Immature natural killer cell (primary cell): ENCODE results near the gene PRSS21. TPM values are rescaled to one million over a fixed set of nuclear protein-coding genes. Genes with fewer than 3 reads are reported as not detected.

Experiments used
- DNase-seq, 3 donors: peaks; one replicate each; pipeline ENCODE4 v3.0.0; 2022; ENCODE audit warnings: mixed read lengths in 1 of 3
- H3K27ac Mint-ChIP-seq, 6 donors: one replicate each; pipeline ENCODE4 v1.8.0; 2020; ENCODE audit warnings: mixed read lengths in 6 of 6, mild to moderate bottlenecking in 5 of 6, inconsistent platforms in 4 of 6, moderate library complexity in 3 of 6
- H3K27me3 Mint-ChIP-seq, 3 donors: one replicate each; pipeline ENCODE4 v1.8.0; 2020 to 2021; ENCODE audit warnings: low read depth in 3 of 3, mild to moderate bottlenecking in 3 of 3, mixed read lengths in 3 of 3, moderate library complexity in 3 of 3, inconsistent platforms in 1 of 3
- H3K36me3 Mint-ChIP-seq, 3 donors: one replicate each; pipeline ENCODE4 v1.8.0; 2020; ENCODE audit warnings: mixed read lengths in 3 of 3, inconsistent platforms in 2 of 3, mild to moderate bottlenecking in 2 of 3
- H3K4me1 Mint-ChIP-seq, 2 donors: one replicate each; pipeline ENCODE4 v1.8.0; 2020; ENCODE audit warnings: inconsistent platforms in 2 of 2, mild to moderate bottlenecking in 2 of 2, mixed read lengths in 2 of 2, moderate library complexity in 1 of 2
- H3K4me3 Mint-ChIP-seq, 5 donors: one replicate each; pipeline ENCODE4 v1.8.0; 2020; ENCODE audit warnings: mild to moderate bottlenecking in 5 of 5, mixed read lengths in 5 of 5, inconsistent platforms in 3 of 5, moderate library complexity in 3 of 5
- H3K9me3 Mint-ChIP-seq, 6 donors: one replicate each; pipeline ENCODE4 v1.8.0; 2020; ENCODE audit warnings: mild to moderate bottlenecking in 6 of 6, mixed read lengths in 6 of 6, inconsistent platforms in 4 of 6, moderate library complexity in 3 of 6
- polyA plus RNA-seq, 3 donors: library from polyadenylated mRNA; unstranded; fragments of 300-500 nt; fragmentation: Illumina TruSeq; gene quantifications; one replicate each; pipeline ENCODE4 v1.2.3, GENCODE V29; 2021

The PRSS21 gene
- polyA plus RNA-seq, 3 donors from 2014 or later = 3.1 to 11.0 (median 6.8) TPM

- DNase-seq = peak; percentile 63 to 70 (median 64)
- peaks cover 0 to 3% (median 0%) of the 10 kb centered on the region in 3 donors for H3K36me3 Mint-ChIP-seq
- H3K27me3 Mint-ChIP-seq = peaks cover 4 to 13% (median 11%) of the 10 kb centered on the region in 3 donors
- peaks cover 93 to 94% of the 10 kb centered on the region in 2 donors for H3K4me1 Mint-ChIP-seq
- peak overlapping the region; percentile 92 to 100 (median 98) for H3K27ac Mint-ChIP-seq
- peak overlapping the region; percentile 80 to 96 (median 89) for H3K4me3 Mint-ChIP-seq
- H3K9me3 Mint-ChIP-seq = peaks cover 0 to 3% (median 0%) of the 10 kb centered on the region in 6 donors
Observed at GRCh38 chr16:2841606-2842339, 24.7 kb downstream of the PRSS21 start.

DNA sequence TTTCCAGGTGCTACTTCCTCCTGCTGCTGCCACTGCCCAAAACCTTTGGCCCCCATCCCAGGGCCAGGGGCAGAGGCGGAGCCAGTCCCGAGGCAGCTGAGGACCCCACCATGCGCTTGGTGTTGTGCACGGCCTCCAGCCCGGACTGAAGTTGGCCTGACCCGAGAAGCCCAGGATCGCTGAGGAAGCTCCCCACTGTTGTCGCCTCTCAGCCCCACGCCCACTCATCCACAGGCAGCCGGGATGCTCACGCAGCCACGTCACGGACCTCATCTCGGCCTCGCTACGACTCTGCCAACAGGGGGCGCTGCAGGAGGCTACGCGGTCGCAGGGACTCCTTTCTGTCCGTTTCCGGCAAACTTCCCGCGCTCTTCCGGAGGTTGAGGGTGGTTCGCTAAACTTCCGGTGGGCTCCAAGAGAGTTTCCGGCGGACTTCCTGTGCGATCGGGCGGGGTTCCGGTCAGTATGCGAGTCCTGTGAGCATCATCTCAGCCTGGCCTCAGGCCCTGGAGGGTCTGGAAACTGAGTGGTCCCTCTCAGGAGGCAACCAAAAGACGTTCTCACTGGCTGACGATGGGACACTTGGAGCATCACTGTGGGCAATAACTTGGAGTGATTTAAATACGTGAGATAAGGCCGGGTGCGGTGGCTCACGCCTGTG lies 25.4 kb downstream of the PRSS21 start:
- H3K4me3 Mint-ChIP-seq = peak overlapping the region; percentile 80 to 96 (median 89)
- H3K27ac Mint-ChIP-seq = peak overlapping the region; percentile 92 to 100 (median 98)
- H3K4me1 Mint-ChIP-seq = peaks cover 92 to 94% of the 10 kb centered on the region in 2 donors
- peaks cover 0 to 2% (median 0%) of the 10 kb centered on the region in 3 donors for H3K36me3 Mint-ChIP-seq
- DNase-seq = peak; percentile 84 to 87 (median 84)
- H3K27me3 Mint-ChIP-seq = peaks cover 4 to 13% (median 11%) of the 10 kb centered on the region in 3 donors
- peaks cover 0 to 3% (median 0%) of the 10 kb centered on the region in 6 donors for H3K9me3 Mint-ChIP-seq

GRCh38 chr16:2843526-2843925 lies 26.5 kb downstream of the PRSS21 start:
- peaks cover 0 to 3% (median 0%) of the 10 kb centered on the region in 6 donors for H3K9me3 Mint-ChIP-seq
- peaks cover 82 to 84% of the 10 kb centered on the region in 2 donors for H3K4me1 Mint-ChIP-seq
- no peak for DNase-seq
- H3K36me3 Mint-ChIP-seq = no peaks in the 10 kb centered on the region
- H3K27me3 Mint-ChIP-seq = peaks cover 4 to 11% (median 10%) of the 10 kb centered on the region in 3 donors
- peak overlapping the region; percentile 88 to 100 (median 98) for H3K27ac Mint-ChIP-seq
- H3K4me3 Mint-ChIP-seq = peak overlapping the region in 4 of 5 donors; percentile 14 to 36 (median 20)

DNA sequence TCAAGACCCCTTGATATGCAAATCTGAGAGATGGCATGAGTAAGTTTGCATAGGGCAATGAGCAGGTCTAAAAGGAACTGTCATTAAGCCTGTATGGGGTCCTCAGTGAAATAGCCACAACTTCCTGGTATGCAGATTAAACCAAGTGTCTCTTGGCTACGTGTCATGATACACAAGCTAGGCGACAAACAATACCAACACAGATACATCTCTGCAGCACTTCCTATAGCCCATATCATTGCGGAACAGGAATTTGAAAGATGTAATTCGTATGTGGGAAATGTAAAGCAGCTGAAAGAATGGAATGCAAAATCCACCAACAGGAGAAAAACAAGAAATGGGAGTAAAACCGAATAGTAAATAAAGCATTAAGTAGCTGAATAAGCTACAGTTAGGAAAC lies 28.1 kb downstream of the PRSS21 start:
- Mint-ChIP-seq H3K27ac (peak overlapping the region; percentile 82 to 99 (median 93)), H3K9me3 (peaks cover 0 to 3% (median 0%) of the 10 kb centered on the region in 6 donors), H3K27me3 (peaks cover 4 to 15% (median 10%) of the 10 kb centered on the region in 3 donors), H3K4me1 (peaks cover 67 to 68% of the 10 kb centered on the region in 2 donors), H3K36me3 (no peaks in the 10 kb centered on the region), H3K4me3 (peak overlapping the region in 4 of 5 donors; percentile 4 to 59 (median 36))
- peak in 1 of 3 donors; percentile 26 for DNase-seq

DNA sequence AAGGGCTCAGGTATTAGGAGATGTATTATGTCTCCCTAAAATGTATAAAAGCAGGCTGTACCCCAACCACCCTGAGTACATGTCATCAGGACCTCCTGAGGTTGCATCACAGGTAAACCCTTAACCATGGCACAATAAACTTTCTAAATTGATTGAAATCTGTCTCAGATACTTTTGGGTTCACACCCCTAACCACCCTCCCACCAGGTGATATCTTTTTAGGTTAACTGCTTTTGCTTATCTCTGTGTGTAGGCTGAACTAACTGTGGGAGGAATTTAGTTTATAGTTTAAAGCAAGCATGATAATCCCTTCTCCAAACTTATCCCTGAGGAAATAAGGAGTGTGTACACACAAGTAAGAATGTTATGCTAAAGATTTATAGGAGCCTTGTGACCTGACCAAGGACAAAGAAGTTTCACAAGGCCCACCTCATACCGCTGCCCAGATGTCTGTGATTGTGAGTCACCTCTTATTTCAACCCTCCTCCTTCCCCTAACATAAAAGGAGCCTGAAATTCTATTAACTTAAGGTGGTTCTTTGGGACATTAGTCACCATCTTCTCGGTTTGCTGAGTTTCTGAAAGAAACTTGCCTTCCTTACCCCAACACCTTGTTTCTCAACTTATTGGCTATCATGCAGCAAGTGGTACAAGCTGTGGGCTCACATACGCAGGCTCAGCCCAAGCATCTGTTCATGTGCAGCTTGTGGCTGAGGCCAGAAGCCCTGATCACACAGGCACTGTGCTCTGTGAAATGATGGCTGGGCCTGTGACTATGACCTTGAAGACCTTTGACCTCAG lies 29.7 kb downstream of the PRSS21 start:
- peak in 2 of 3 donors; percentile 23 to 34 for DNase-seq
- peak overlapping the region; percentile 71 to 99 (median 88) for H3K27ac Mint-ChIP-seq

DNA sequence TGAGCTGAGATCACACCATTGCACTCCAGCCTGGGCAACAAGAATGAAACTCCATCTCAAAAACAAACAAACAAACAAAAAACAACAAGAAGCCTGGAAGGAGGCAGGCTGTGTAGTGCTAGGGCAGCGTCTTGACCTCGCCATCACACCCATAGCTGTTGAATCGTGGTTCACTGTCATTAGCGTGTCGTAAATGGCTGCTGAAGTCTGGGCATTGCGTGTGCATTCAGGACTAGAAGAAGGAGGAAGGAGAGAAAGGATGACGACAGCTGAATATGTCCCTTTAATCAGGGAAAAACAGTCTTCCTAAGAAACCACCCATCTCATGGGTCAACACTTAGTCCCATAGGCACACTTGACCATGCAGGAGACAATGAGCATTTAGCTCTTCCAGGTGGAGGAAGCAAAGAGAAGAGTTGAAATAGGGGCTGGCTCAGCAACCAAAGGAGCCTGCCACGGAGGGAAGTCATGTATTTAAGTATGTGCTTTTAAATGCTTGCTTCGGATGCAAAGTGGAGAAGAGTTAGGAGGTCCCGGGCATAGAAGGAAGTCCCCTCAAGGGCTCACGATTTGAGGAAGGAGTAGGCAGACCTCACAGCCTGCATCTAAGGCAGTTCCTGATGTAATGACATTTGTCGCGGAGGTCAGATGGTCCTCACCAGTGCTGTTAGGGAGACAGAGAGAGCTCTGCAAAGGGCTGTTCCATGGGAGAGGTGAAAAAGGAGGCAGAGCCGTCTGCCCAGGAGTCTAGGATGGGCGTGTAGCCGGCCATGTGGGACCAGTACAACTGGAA lies 32.1 kb downstream of the PRSS21 start:
- peaks cover 0 to 5% (median 4%) of the 10 kb centered on the region in 3 donors for H3K27me3 Mint-ChIP-seq
- peaks cover 0 to 2% (median 0%) of the 10 kb centered on the region in 6 donors for H3K9me3 Mint-ChIP-seq
- H3K36me3 Mint-ChIP-seq = peaks cover 0 to 3% (median 0%) of the 10 kb centered on the region in 3 donors
- H3K4me3 Mint-ChIP-seq = no peak overlapping the region
- no peak for DNase-seq
- H3K27ac Mint-ChIP-seq = peak overlapping the region in 1 of 6 donors; percentile 46
- peaks cover 31 to 34% of the 10 kb centered on the region in 2 donors for H3K4me1 Mint-ChIP-seq

More for the DNA sequence above, 29.7 kb downstream of the PRSS21 start:
- Mint-ChIP-seq H3K27me3 (peaks cover 4 to 15% (median 10%) of the 10 kb centered on the region in 3 donors), H3K4me1 (peaks cover 54 to 57% of the 10 kb centered on the region in 2 donors), H3K9me3 (peaks cover 0 to 3% (median 0%) of the 10 kb centered on the region in 6 donors), H3K36me3 (no peaks in the 10 kb centered on the region), H3K4me3 (peak overlapping the region in 4 of 5 donors; percentile 7 to 51 (median 17))

- no peak overlapping the region for H3K4me3 Mint-ChIP-seq
- peaks cover 0 to 4% (median 4%) of the 10 kb centered on the region in 3 donors for H3K27me3 Mint-ChIP-seq
- peaks cover 0 to 7% (median 4%) of the 10 kb centered on the region in 6 donors for H3K9me3 Mint-ChIP-seq
- peaks cover 9 to 10% of the 10 kb centered on the region in 2 donors for H3K4me1 Mint-ChIP-seq
- peaks cover 0 to 10% (median 0%) of the 10 kb centered on the region in 3 donors for H3K36me3 Mint-ChIP-seq
- no peak for DNase-seq
- H3K27ac Mint-ChIP-seq = no peak overlapping the region
Observed at GRCh38 chr16:2852003-2852730, 35.1 kb downstream of the PRSS21 start.

DNA sequence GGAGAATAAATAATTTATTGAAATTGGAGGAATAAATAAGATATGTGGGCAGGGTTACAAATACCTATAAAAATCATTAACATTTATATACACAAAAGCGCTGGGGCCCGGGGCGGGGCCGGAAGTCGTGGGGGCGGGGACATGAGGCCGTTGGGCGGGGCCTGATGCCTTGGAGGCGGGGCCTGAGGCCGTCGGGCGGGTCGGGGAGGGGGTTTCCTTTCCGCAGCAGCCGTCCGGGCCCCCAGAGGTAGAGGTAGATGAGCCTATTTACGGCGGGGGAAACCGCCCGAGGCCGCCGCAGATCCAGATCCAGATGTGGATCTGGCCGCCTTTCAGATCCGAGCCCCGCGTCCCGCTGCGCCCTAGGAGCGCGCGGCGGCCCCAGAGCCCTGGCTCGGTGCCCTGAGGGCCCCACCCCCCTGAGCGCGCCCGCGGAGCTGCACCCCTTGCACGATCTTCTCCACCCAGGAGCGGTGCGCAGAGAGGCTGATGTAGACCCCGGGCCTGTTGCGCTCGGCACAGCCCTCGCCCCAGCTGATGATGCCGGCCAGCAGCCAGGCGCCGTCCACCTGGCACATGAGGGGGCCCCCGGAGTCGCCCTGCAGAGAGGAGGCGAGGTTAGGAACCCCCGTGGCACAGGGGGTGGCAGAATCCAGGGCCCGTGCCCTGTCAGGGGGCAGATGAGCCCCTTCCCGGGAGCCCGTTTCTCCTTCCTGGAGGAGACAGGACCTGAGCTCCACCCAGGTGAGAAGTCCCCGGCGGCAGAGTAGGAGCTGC lies 35.9 kb downstream of the PRSS21 start:
- peaks cover 0 to 4% (median 4%) of the 10 kb centered on the region in 3 donors for H3K27me3 Mint-ChIP-seq
- H3K4me1 Mint-ChIP-seq = peaks cover 10 to 13% of the 10 kb centered on the region in 2 donors
- no peak overlapping the region for H3K27ac Mint-ChIP-seq
- H3K4me3 Mint-ChIP-seq = no peak overlapping the region
- H3K9me3 Mint-ChIP-seq = peaks cover 0 to 7% (median 4%) of the 10 kb centered on the region in 6 donors
- peaks cover 0 to 10% (median 0%) of the 10 kb centered on the region in 3 donors for H3K36me3 Mint-ChIP-seq
- DNase-seq = no peak

- H3K27ac Mint-ChIP-seq = no peak overlapping the region
- peaks cover 0 to 7% (median 4%) of the 10 kb centered on the region in 6 donors for H3K9me3 Mint-ChIP-seq
- no peak overlapping the region for H3K4me3 Mint-ChIP-seq
- DNase-seq = no peak
- H3K4me1 Mint-ChIP-seq = peaks cover 10 to 13% of the 10 kb centered on the region in 2 donors
- H3K27me3 Mint-ChIP-seq = peaks cover 0 to 4% (median 4%) of the 10 kb centered on the region in 3 donors
- H3K36me3 Mint-ChIP-seq = peaks cover 0 to 10% (median 0%) of the 10 kb centered on the region in 3 donors
Observed at GRCh38 chr16:2853531-2854073, 36.6 kb downstream of the PRSS21 start.

- peaks cover 10 to 13% of the 10 kb centered on the region in 2 donors for H3K4me1 Mint-ChIP-seq
- DNase-seq = no peak
- H3K9me3 Mint-ChIP-seq = peaks cover 0 to 7% (median 4%) of the 10 kb centered on the region in 6 donors
- peaks cover 0 to 5% (median 0%) of the 10 kb centered on the region in 3 donors for H3K27me3 Mint-ChIP-seq
- peak overlapping the region in 1 of 6 donors; percentile 4 for H3K27ac Mint-ChIP-seq
- peaks cover 0 to 10% (median 0%) of the 10 kb centered on the region in 3 donors for H3K36me3 Mint-ChIP-seq
- H3K4me3 Mint-ChIP-seq = no peak overlapping the region
Observed at GRCh38 chr16:2854700-2855309, 37.8 kb downstream of the PRSS21 start.

DNA sequence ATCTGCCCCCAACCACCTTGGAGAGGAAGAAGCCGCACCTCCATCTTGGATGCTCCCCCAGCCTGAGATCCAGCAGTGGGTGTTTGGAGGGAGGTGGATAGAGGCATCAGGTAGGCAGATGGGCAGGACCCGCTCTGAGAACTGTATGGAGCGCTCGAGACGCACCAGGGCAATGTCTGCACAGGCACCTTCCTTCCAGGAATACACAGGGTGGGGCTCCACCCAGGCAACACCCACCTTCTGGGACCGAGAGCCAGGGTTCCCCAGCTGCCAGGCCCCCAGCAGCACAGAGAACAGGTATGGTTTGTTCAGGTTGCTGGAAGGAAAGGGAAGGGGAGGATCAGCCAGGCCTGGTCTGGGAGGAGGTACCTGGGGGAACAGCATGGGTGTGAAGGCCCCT lies 38.5 kb downstream of the PRSS21 start:
- Mint-ChIP-seq H3K9me3 (peaks cover 0 to 7% (median 4%) of the 10 kb centered on the region in 6 donors), H3K36me3 (peaks cover 0 to 10% (median 0%) of the 10 kb centered on the region in 3 donors), H3K4me3 (no peak overlapping the region), H3K4me1 (peaks cover 11 to 13% of the 10 kb centered on the region in 2 donors), H3K27ac (peak overlapping the region in 2 of 6 donors; percentile 14 to 61), H3K27me3 (peaks cover 0 to 3% (median 0%) of the 10 kb centered on the region in 3 donors)
- DNase-seq = no peak
